B cell (primary cell): ENCODE data around the gene HOXB3. TPM values are rescaled to one million over a fixed set of nuclear protein-coding genes. Genes with fewer than 3 reads are reported as not detected.

Source experiments
- ATAC-seq: fragments of 200-7000 bp; cut with Tn5 transposase; one replicate; pipeline ENCODE4 v1.10.0; 2021; ENCODE audit warnings: low read depth, mild to moderate bottlenecking, moderate number of reproducible peaks, moderate library complexity
- CTCF ChIA-PET: fragments of 350-600 bp; sonication (Branson Sonifier 250); formaldehyde crosslinking; loops from one replicate; lab custom pipeline; 2021; ENCODE audit warnings: antibody characterized with exemption, inconsistent platforms; lab: Charles Lee
- POLR2A ChIA-PET: fragments of 350-600 bp; sonication (Branson Sonifier 250); formaldehyde crosslinking; loops from one replicate; lab custom pipeline; 2021; ENCODE audit warnings: antibody characterized with exemption; lab: Charles Lee
- DNase-seq: peaks from one replicate; pipeline ENCODE4 v3.0.0; 2013
- H2AFZ ChIP-seq: 2 replicates; pipeline ENCODE4 v1.6.1; 2012; ENCODE audit warnings: mild to moderate bottlenecking, low read depth, low read length; ENCODE audit not compliant: insufficient read depth, poor library complexity, severe bottlenecking
- H3K27ac ChIP-seq, 2 donors: 1 replicate in 1 of 2; 2 replicates in 1 of 2; pipeline ENCODE4 v1.5.1; 2012 to 2013; ENCODE audit warnings: low read length in 2 of 2, mild to moderate bottlenecking in 2 of 2, moderate library complexity in 1 of 2
- H3K27me3 ChIP-seq, 4 experiments: fragments of 200-600 bp in 1 of 4; sonication (generic) in 1 of 4; replicated peaks in 1 of 4; 1 replicate in 2 of 4; 2 replicates in 2 of 4; pipeline versions ENCODE4 v1.6.1 to v1.7.0; 2013 to 2016; ENCODE audit warnings: low read length in 3 of 4, mild to moderate bottlenecking in 2 of 4, mixed read lengths in 1 of 4, moderate library complexity in 1 of 4; ENCODE audit not compliant: insufficient read depth in 4 of 4, control insufficient read depth in 3 of 4; ENCODE audit errors: control extremely low read depth in 1 of 4
- H3K36me3 ChIP-seq, 2 experiments: replicated peaks in 1 of 2; 1 replicate in 1 of 2; 2 replicates in 1 of 2; pipeline versions ENCODE4 v1.6.1 to v1.7.1; 2013; ENCODE audit warnings: low read length in 1 of 2; ENCODE audit not compliant: insufficient read depth in 2 of 2, control insufficient read depth in 1 of 2; ENCODE audit errors: control extremely low read depth in 1 of 2, extremely low read depth in 1 of 2
- H3K4me1 ChIP-seq, 2 donors: fragments of 200-600 bp in 1 of 2; sonication (generic) in 1 of 2; 1 replicate in 1 of 2; 2 replicates in 1 of 2; pipeline versions ENCODE4 v1.5.1 to v1.6.1; 2013 to 2017; ENCODE audit warnings: low read length in 2 of 2; ENCODE audit not compliant: control insufficient read depth in 2 of 2, insufficient read depth in 2 of 2
- H3K4me2 ChIP-seq: replicated peaks from 2 replicates; pipeline ENCODE3; 2012; ENCODE audit warnings: mild to moderate bottlenecking, low read depth, low read length; ENCODE audit not compliant: poor library complexity, severe bottlenecking
- H3K4me3 ChIP-seq, 5 experiments: fragments of 200-600 bp in 1 of 5; sonication (generic) in 1 of 5; 1 replicate in 3 of 5; 2 replicates in 2 of 5; pipeline versions ENCODE4 v1.5.1 to v1.7.0; 2011 to 2016; ENCODE audit warnings: low read length in 4 of 5, mild to moderate bottlenecking in 4 of 5, low read depth in 2 of 5, control low read depth in 1 of 5, moderate library complexity in 1 of 5; ENCODE audit not compliant: insufficient read depth in 1 of 5; ENCODE audit errors: control extremely low read depth in 1 of 5, extremely low read depth in 1 of 5
- H3K79me2 ChIP-seq: fragments of 200-600 bp; sonication (generic); one replicate; pipeline ENCODE4 v1.6.0; 2016; ENCODE audit warnings: low read length; ENCODE audit not compliant: control insufficient read depth, insufficient read depth
- H3K9ac ChIP-seq: fragments of 200-600 bp; sonication (generic); 2 replicates; pipeline ENCODE4 v1.6.1; 2017; ENCODE audit warnings: mild to moderate bottlenecking, low read length, moderate library complexity
- H3K9me3 ChIP-seq, 3 donors: one replicate each; pipeline versions ENCODE4 v1.6.1 to v1.7.1; 2013; ENCODE audit warnings: low read length in 2 of 3; ENCODE audit not compliant: control insufficient read depth in 2 of 3, insufficient read depth in 1 of 3; ENCODE audit errors: control extremely low read depth in 1 of 3
- H4K20me1 ChIP-seq: 2 replicates; pipeline ENCODE4 v1.6.0; 2012; ENCODE audit warnings: mild to moderate bottlenecking, low read length; ENCODE audit not compliant: insufficient read depth, control insufficient read depth, poor library complexity, severe bottlenecking
- H3K27ac Mint-ChIP-seq: one replicate; pipeline ENCODE4 v1.8.0; 2021; ENCODE audit warnings: mixed read lengths
- H3K27me3 Mint-ChIP-seq: one replicate; pipeline ENCODE4 v1.8.0; 2021; ENCODE audit warnings: mixed read lengths
- H3K4me1 Mint-ChIP-seq: one replicate; pipeline ENCODE4 v1.8.0; 2021; ENCODE audit warnings: mixed read lengths
- H3K4me3 Mint-ChIP-seq: one replicate; pipeline ENCODE4 v1.8.0; 2021; ENCODE audit warnings: mixed read lengths
- H3K9me3 Mint-ChIP-seq: one replicate; pipeline ENCODE4 v1.8.0; 2022; ENCODE audit warnings: mixed read lengths; ENCODE audit not compliant: insufficient read depth
- EZH2 ChIP-seq: IDR thresholded peaks from 2 replicates; pipeline ENCODE4 v1.6.1; 2012; ENCODE audit warnings: borderline replicate concordance, low read depth, mild to moderate bottlenecking, moderate library complexity, low read length; ENCODE audit not compliant: insufficient read depth, poor library complexity, severe bottlenecking
- WGBS: methylation state at CpG from one replicate; pipeline ENCODE4 v1.1.5; 2013; ENCODE audit warnings: missing lambda C conversion rate; ENCODE audit not compliant: insufficient coverage; 5-methylcytosine and 5-hydroxymethylcytosine counted together
- intact Hi-C: fragments of 100-400 bp; cut with micrococcal nuclease; formaldehyde crosslinking; loops from one replicate; pipeline ENCODE4 v1.10.0; 2022
- polyA plus RNA-seq: library from polyadenylated mRNA; depleted of rRNA; stranded (reverse); fragments of >200 nt; gene quantifications from 2 replicates; pipeline ENCODE4 v1.2.3, GENCODE V29; 2012
- total RNA-seq, 2 donors: library from RNA; stranded (reverse); fragments of 120-200 nt in 1 of 2; gene quantifications; 1 replicate in 1 of 2; 2 replicates in 1 of 2; pipeline versions ENCODE4 v1.2.3 to v1.2.4, GENCODE V29; 2013 to 2022
- TF ChIP-seq, protein P1 (sequence below): fragments of 200-600 bp; IDR thresholded peaks from one replicate; pipeline ENCODE4 v1.8.0; 2022; ENCODE audit warnings: antibody characterized with exemption, mild to moderate bottlenecking

HOXB3 gene
- total and polyA plus RNA-seq, 2 donors (not counting 1 experiment from before 2014, with no cell fraction given): 3.0 to 4.0 TPM

DNA sequence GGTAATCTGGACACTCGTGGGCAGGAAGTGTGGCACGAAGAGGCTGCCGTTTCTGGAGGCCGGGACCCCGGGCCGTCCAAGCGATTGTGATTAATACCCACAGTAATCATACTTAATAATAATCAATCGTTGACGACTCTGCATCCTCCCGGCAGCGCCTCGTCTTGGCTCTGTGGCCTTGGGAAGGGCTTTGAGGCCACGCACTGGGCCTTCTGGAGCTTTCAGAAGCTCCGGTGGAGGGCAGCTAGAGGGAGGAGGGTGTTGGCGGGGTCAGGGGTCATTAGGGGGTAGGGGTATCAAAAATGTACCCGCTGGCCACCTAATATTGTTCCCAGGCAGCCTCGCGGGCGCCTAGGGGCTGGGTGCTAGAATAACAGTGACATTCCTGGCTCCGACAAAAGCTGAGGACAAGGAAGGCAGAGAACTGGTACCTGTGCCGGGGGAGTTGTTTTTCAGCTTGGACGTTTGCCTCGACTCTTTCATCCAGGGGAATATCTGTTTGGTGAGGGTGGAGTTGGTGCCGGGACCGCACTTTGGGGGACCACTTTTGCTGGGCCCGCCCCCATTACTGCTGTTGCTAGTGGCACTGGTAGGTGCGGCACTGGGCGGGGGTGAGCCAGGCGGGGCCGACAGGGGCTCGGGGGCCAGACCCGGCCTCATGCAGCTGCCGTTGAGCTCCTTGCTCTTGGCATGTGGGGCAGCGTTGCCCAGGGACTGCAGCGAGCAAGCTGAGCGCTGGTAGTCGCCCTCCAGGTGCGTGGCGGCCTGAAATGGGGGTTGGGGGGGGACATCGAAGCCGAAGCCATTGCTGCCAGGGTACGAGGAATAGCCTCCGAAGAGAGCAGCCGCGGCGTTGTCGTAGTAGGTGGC lies 38.2 kb downstream of the HOXB3 start:
- Mint-ChIP-seq H3K27me3 (peaks cover 31% of the 10 kb centered on the region), H3K9me3 (no peaks in the 10 kb centered on the region), H3K4me1 (peaks cover 9% of the 10 kb centered on the region), H3K27ac (no peak overlapping the region), H3K4me3 (no peak overlapping the region)
- WGBS: 93% methylated on average over 35 of the region's 47 CpGs
- Histone ChIP-seq H3K9me3 (peaks cover 0 to 8% (median 0%) of the 10 kb centered on the region in 3 donors), H3K4me3 (no peak overlapping the region), H3K4me1 (peaks cover 13 to 18% of the 10 kb centered on the region in 2 donors), H3K27ac (no peak overlapping the region), H3K36me3 (no peaks in the 10 kb centered on the region), H3K27me3 (peaks cover 0 to 35% (median 10%) of the 10 kb centered on the region in 4 experiments), H3K79me2 (no peaks in the 10 kb centered on the region), H2AFZ (no peak overlapping the region), H4K20me1 (no peaks in the 10 kb centered on the region), H3K9ac (no peak overlapping the region), H3K4me2 (no peak overlapping the region)
- ChIA-PET POLR2A (no interaction called here), CTCF (no interaction called here)
- DNase-seq (no peak), ATAC-seq (no peak)
- no peak for TF ChIP-seq EZH2
- TF ChIP-seq, protein P1, sequence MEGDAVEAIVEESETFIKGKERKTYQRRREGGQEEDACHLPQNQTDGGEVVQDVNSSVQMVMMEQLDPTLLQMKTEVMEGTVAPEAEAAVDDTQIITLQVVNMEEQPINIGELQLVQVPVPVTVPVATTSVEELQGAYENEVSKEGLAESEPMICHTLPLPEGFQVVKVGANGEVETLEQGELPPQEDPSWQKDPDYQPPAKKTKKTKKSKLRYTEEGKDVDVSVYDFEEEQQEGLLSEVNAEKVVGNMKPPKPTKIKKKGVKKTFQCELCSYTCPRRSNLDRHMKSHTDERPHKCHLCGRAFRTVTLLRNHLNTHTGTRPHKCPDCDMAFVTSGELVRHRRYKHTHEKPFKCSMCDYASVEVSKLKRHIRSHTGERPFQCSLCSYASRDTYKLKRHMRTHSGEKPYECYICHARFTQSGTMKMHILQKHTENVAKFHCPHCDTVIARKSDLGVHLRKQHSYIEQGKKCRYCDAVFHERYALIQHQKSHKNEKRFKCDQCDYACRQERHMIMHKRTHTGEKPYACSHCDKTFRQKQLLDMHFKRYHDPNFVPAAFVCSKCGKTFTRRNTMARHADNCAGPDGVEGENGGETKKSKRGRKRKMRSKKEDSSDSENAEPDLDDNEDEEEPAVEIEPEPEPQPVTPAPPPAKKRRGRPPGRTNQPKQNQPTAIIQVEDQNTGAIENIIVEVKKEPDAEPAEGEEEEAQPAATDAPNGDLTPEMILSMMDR: no peak
- intact Hi-C loops: no loop called here

DNA sequence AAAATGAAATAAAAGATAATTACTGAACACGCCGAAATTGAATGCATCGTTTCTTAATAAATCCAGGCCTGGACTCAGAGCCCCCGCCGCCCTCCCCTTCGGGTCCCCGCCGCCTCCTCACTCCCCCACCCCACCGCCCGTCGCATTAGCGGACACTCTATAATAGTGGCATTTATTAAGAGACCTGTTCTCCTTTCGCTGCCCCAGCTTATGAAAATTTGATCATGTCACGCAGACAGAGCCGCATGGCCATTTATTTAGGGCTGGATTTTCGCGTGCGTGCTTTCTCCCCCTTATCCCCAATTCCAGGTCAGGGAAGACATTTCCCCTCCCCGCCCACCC lies 38.9 kb downstream of the HOXB3 start:
- Histone ChIP-seq H3K27ac (no peak overlapping the region), H3K79me2 (no peaks in the 10 kb centered on the region), H4K20me1 (no peaks in the 10 kb centered on the region), H3K27me3 (peaks cover 0 to 31% (median 7%) of the 10 kb centered on the region in 4 experiments), H3K9me3 (peaks cover 0 to 8% (median 0%) of the 10 kb centered on the region in 3 donors), H2AFZ (no peak overlapping the region), H3K36me3 (no peaks in the 10 kb centered on the region), H3K4me2 (no peak overlapping the region), H3K4me3 (no peak overlapping the region), H3K9ac (no peak overlapping the region), H3K4me1 (peaks cover 13 to 18% of the 10 kb centered on the region in 2 donors)
- WGBS: 80% methylated on average over 1 of the region's 19 CpGs
- DNase-seq: no peak
- Mint-ChIP-seq H3K27ac (no peak overlapping the region), H3K4me3 (no peak overlapping the region), H3K27me3 (peaks cover 31% of the 10 kb centered on the region), H3K4me1 (peaks cover 9% of the 10 kb centered on the region), H3K9me3 (no peaks in the 10 kb centered on the region)
- TF ChIP-seq EZH2: no peak
- TF ChIP-seq, protein P1: no peak
- no peak for ATAC-seq
- ChIA-PET CTCF (no interaction called here), POLR2A (no interaction called here)
- intact Hi-C loops: no loop called here
